Breast epithelium (tissue), 3 donors: Measurements from ENCODE around the gene ATP1A4.

Experiments used
- POLR2A ChIP-seq: fragments of 450-650 bp; IDR thresholded peaks from one replicate; pipeline ENCODE4 v1.6.1; 2016; ENCODE audit warnings: antibody characterized with exemption, mild to moderate bottlenecking, moderate library complexity
- TF ChIP-seq, protein P1 (sequence below), 3 donors: fragments of 450-650 bp; IDR thresholded peaks; one replicate each; pipeline ENCODE4 v1.5.1; 2016 to 2017; ENCODE audit warnings: antibody characterized with exemption in 3 of 3, mild to moderate bottlenecking in 3 of 3, moderate library complexity in 3 of 3

DNA sequence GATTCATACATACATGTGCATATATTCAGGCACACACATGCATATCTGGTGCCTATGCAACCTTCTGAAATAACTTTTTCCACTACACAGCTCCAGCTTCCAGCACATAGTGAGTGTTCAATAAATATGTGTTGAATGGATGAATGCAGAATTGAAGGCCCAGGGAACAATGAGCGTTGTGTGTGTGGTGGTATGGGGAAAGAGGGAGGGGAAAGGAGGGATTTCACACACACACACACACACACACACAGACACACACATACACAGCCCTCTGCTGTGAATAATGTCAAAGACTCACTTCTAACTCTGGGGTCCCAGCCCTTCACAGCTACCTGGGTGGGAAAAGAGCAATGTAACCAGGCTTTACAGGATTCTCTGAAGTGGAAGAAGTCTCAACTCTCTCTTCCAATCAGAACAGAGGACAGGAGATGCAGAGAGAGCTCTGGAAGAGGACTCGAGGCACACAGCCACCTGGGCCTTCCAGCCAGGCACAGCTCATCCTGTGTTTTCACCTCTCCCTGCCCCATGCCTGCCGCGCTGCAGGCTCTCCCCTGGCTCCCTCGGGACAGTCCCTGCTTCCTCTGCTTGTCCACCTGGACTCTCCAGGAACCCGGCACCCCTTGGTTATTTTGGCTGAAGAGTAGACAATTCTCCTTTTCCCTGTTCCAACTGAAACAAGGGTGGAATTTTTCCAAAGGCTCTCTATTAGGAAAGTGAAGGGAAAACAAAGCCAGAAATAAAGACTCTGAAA is 47.6 kb upstream of the ATP1A4 start:
- TF ChIP-seq, protein P1, sequence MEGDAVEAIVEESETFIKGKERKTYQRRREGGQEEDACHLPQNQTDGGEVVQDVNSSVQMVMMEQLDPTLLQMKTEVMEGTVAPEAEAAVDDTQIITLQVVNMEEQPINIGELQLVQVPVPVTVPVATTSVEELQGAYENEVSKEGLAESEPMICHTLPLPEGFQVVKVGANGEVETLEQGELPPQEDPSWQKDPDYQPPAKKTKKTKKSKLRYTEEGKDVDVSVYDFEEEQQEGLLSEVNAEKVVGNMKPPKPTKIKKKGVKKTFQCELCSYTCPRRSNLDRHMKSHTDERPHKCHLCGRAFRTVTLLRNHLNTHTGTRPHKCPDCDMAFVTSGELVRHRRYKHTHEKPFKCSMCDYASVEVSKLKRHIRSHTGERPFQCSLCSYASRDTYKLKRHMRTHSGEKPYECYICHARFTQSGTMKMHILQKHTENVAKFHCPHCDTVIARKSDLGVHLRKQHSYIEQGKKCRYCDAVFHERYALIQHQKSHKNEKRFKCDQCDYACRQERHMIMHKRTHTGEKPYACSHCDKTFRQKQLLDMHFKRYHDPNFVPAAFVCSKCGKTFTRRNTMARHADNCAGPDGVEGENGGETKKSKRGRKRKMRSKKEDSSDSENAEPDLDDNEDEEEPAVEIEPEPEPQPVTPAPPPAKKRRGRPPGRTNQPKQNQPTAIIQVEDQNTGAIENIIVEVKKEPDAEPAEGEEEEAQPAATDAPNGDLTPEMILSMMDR (IDR thresholded peaks at IDR 0.05), result no peak
- TF ChIP-seq POLR2A, result no peak
